Measurements from ENCODE around the gene KDF1.

The KDF1 gene

GRCh38 chr1:26959722-26960624 lies at the start of gene KDF1:
Gene KDF1 (minus strand): TSS chr1:26960468. CDS start chr1:26952380, 8,088 bp downstream.
- no peak for DNase-seq (ENCODE audit: low spot score)

GRCh38 chr1:27009601-27010197 lies 49.4 kb upstream of the KDF1 start:
- no peak for DNase-seq (ENCODE audit: low spot score)

- no peak for DNase-seq (ENCODE audit: low spot score)
Observed at GRCh38 chr1:27007909-27008582, 47.8 kb upstream of the KDF1 start.

GRCh38 chr1:27006683-27007082 lies 46.4 kb upstream of the KDF1 start:
- DNase-seq (ENCODE audit: low spot score), result no peak

- no peak for DNase-seq (ENCODE audit: low spot score)
Observed at GRCh38 chr1:27005648-27006496, 45.6 kb upstream of the KDF1 start.

- no peak for DNase-seq (ENCODE audit: low spot score)
Observed at GRCh38 chr1:27005166-27005530, 44.9 kb upstream of the KDF1 start.

GRCh38 chr1:27004471-27005165 lies 44.4 kb upstream of the KDF1 start:
- DNase-seq (ENCODE audit: low spot score), result no peak

GRCh38 chr1:27003745-27004470 lies 43.6 kb upstream of the KDF1 start:
- DNase-seq (ENCODE audit: low spot score), result no peak

- DNase-seq (ENCODE audit: low spot score), result no peak
Observed at GRCh38 chr1:27001570-27002360, 41.5 kb upstream of the KDF1 start.

- no peak for DNase-seq (ENCODE audit: low spot score)
Observed at GRCh38 chr1:27000817-27001460, 40.7 kb upstream of the KDF1 start.

GRCh38 chr1:27000090-27000816 lies 40.0 kb upstream of the KDF1 start:
- no peak for DNase-seq (ENCODE audit: low spot score)

GRCh38 chr1:26999440-26999987 lies 39.2 kb upstream of the KDF1 start:
- no peak for DNase-seq (ENCODE audit: low spot score)

- DNase-seq (ENCODE audit: low spot score), result no peak
Observed at GRCh38 chr1:26998429-26999300, 38.4 kb upstream of the KDF1 start.

GRCh38 chr1:26996665-26997064 lies 36.4 kb upstream of the KDF1 start:
- DNase-seq (ENCODE audit: low spot score), result no peak

GRCh38 chr1:26996024-26996423 lies 35.8 kb upstream of the KDF1 start:
- DNase-seq (ENCODE audit: low spot score), result no peak

- no peak for DNase-seq (ENCODE audit: low spot score)
Observed at GRCh38 chr1:26994787-26995517, 34.7 kb upstream of the KDF1 start.
